ENCODE measurements around the gene SDK1.
"Not testable (repeated sequence)": the region's sequence is repeated elsewhere in the genome, so short reads cannot be mapped to it uniquely, and the experiment has no call there.

The SDK1 gene

GRCh38 chr7:3747467-3747866, 446.4 kb downstream of the SDK1 start:
- Histone ChIP-seq H3K9me3 (ENCODE audit: control insufficient read depth, low read length) (no peaks in the 10 kb centered on the region), H3K36me3 (ENCODE audit: control insufficient read depth, insufficient read depth, low read length) (no peaks in the 10 kb centered on the region), H3K4me3 (ENCODE audit: insufficient read depth, low read depth, low read length, poor library complexity, severe bottlenecking) (no peak overlapping the region), H3K27me3 (replicated peaks; ENCODE audit: control insufficient read depth, insufficient read depth, low read length, poor library complexity, severe bottlenecking) (no peaks in the 10 kb centered on the region), H3K4me1 (ENCODE audit: control insufficient read depth, insufficient read depth, low read length, poor library complexity, severe bottlenecking) (no peaks in the 10 kb centered on the region), H3K27ac (ENCODE audit: insufficient read depth, low read length, poor library complexity, severe bottlenecking) (no peak overlapping the region)
- no peak for DNase-seq

- H3K4me3 ChIP-seq (ENCODE audit: insufficient read depth, low read depth, low read length, poor library complexity, severe bottlenecking): no peak overlapping the region
- no peak overlapping the region for H3K27ac ChIP-seq (ENCODE audit: insufficient read depth, low read length, poor library complexity, severe bottlenecking)
- H3K36me3 ChIP-seq (ENCODE audit: control insufficient read depth, insufficient read depth, low read length): no peaks in the 10 kb centered on the region
- H3K4me1 ChIP-seq (ENCODE audit: control insufficient read depth, insufficient read depth, low read length, poor library complexity, severe bottlenecking): no peaks in the 10 kb centered on the region
- H3K9me3 ChIP-seq (ENCODE audit: control insufficient read depth, low read length): no peaks in the 10 kb centered on the region
- DNase-seq: no peak
- H3K27me3 ChIP-seq (replicated peaks; ENCODE audit: control insufficient read depth, insufficient read depth, low read length, poor library complexity, severe bottlenecking): no peaks in the 10 kb centered on the region
These were observed 447.3 kb downstream of the SDK1 start for GRCh38 chr7:3748389-3748788.

GRCh38 chr7:3753868-3754267, 452.8 kb downstream of the SDK1 start:
- Histone ChIP-seq H3K4me1 (ENCODE audit: control insufficient read depth, insufficient read depth, low read length, poor library complexity, severe bottlenecking) (no peaks in the 10 kb centered on the region), H3K27ac (ENCODE audit: insufficient read depth, low read length, poor library complexity, severe bottlenecking) (no peak overlapping the region), H3K36me3 (ENCODE audit: control insufficient read depth, insufficient read depth, low read length) (no peaks in the 10 kb centered on the region), H3K4me3 (ENCODE audit: insufficient read depth, low read depth, low read length, poor library complexity, severe bottlenecking) (no peak overlapping the region), H3K9me3 (ENCODE audit: control insufficient read depth, low read length) (no peaks in the 10 kb centered on the region), H3K27me3 (replicated peaks; ENCODE audit: control insufficient read depth, insufficient read depth, low read length, poor library complexity, severe bottlenecking) (no peaks in the 10 kb centered on the region)
- no peak for DNase-seq

GRCh38 chr7:3754493-3755341, 453.7 kb downstream of the SDK1 start:
- no peak for DNase-seq
- no peaks in the 10 kb centered on the region for H3K27me3 ChIP-seq (replicated peaks; ENCODE audit: control insufficient read depth, insufficient read depth, low read length, poor library complexity, severe bottlenecking)

GRCh38 chr7:3755778-3756453, 454.9 kb downstream of the SDK1 start:
- H3K4me3 ChIP-seq (ENCODE audit: insufficient read depth, low read depth, low read length, poor library complexity, severe bottlenecking); H3K4me1 ChIP-seq (ENCODE audit: control insufficient read depth, insufficient read depth, low read length, poor library complexity, severe bottlenecking); H3K27ac ChIP-seq (ENCODE audit: insufficient read depth, low read length, poor library complexity, severe bottlenecking); H3K36me3 ChIP-seq (ENCODE audit: control insufficient read depth, insufficient read depth, low read length); DNase-seq; H3K9me3 ChIP-seq (ENCODE audit: control insufficient read depth, low read length); H3K27me3 ChIP-seq (replicated peaks; ENCODE audit: control insufficient read depth, insufficient read depth, low read length, poor library complexity, severe bottlenecking): not testable (repeated sequence)

More at GRCh38 chr7:3754493-3755341, 453.7 kb downstream of the SDK1 start:
- Histone ChIP-seq H3K36me3 (ENCODE audit: control insufficient read depth, insufficient read depth, low read length) (no peaks in the 10 kb centered on the region), H3K27ac (ENCODE audit: insufficient read depth, low read length, poor library complexity, severe bottlenecking) (no peak overlapping the region), H3K4me3 (ENCODE audit: insufficient read depth, low read depth, low read length, poor library complexity, severe bottlenecking) (no peak overlapping the region), H3K4me1 (ENCODE audit: control insufficient read depth, insufficient read depth, low read length, poor library complexity, severe bottlenecking) (no peaks in the 10 kb centered on the region), H3K9me3 (ENCODE audit: control insufficient read depth, low read length) (no peaks in the 10 kb centered on the region)

GRCh38 chr7:3757059-3757458, 456.0 kb downstream of the SDK1 start:
- Histone ChIP-seq H3K4me3 (ENCODE audit: insufficient read depth, low read depth, low read length, poor library complexity, severe bottlenecking) (no peak overlapping the region), H3K27me3 (replicated peaks; ENCODE audit: control insufficient read depth, insufficient read depth, low read length, poor library complexity, severe bottlenecking) (no peaks in the 10 kb centered on the region), H3K36me3 (ENCODE audit: control insufficient read depth, insufficient read depth, low read length) (no peaks in the 10 kb centered on the region), H3K27ac (ENCODE audit: insufficient read depth, low read length, poor library complexity, severe bottlenecking) (no peak overlapping the region), H3K4me1 (ENCODE audit: control insufficient read depth, insufficient read depth, low read length, poor library complexity, severe bottlenecking) (no peaks in the 10 kb centered on the region), H3K9me3 (ENCODE audit: control insufficient read depth, low read length) (no peaks in the 10 kb centered on the region)
- no peak for DNase-seq

- no peaks in the 10 kb centered on the region for H3K4me1 ChIP-seq (ENCODE audit: control insufficient read depth, insufficient read depth, low read length, poor library complexity, severe bottlenecking)
- no peaks in the 10 kb centered on the region for H3K9me3 ChIP-seq (ENCODE audit: control insufficient read depth, low read length)
- H3K4me3 ChIP-seq (ENCODE audit: insufficient read depth, low read depth, low read length, poor library complexity, severe bottlenecking): no peak overlapping the region
- DNase-seq: no peak
- H3K27me3 ChIP-seq (replicated peaks; ENCODE audit: control insufficient read depth, insufficient read depth, low read length, poor library complexity, severe bottlenecking): no peaks in the 10 kb centered on the region
- H3K27ac ChIP-seq (ENCODE audit: insufficient read depth, low read length, poor library complexity, severe bottlenecking): no peak overlapping the region
- H3K36me3 ChIP-seq (ENCODE audit: control insufficient read depth, insufficient read depth, low read length): no peaks in the 10 kb centered on the region
These were observed 459.6 kb downstream of the SDK1 start for GRCh38 chr7:3760651-3761050.

GRCh38 chr7:3762146-3762831, 461.2 kb downstream of the SDK1 start:
- Histone ChIP-seq H3K4me1 (ENCODE audit: control insufficient read depth, insufficient read depth, low read length, poor library complexity, severe bottlenecking) (no peaks in the 10 kb centered on the region), H3K27me3 (replicated peaks; ENCODE audit: control insufficient read depth, insufficient read depth, low read length, poor library complexity, severe bottlenecking) (no peaks in the 10 kb centered on the region), H3K4me3 (ENCODE audit: insufficient read depth, low read depth, low read length, poor library complexity, severe bottlenecking) (no peak overlapping the region), H3K27ac (ENCODE audit: insufficient read depth, low read length, poor library complexity, severe bottlenecking) (no peak overlapping the region), H3K9me3 (ENCODE audit: control insufficient read depth, low read length) (no peaks in the 10 kb centered on the region), H3K36me3 (ENCODE audit: control insufficient read depth, insufficient read depth, low read length) (no peaks in the 10 kb centered on the region)
- no peak for DNase-seq

- no peaks in the 10 kb centered on the region for H3K36me3 ChIP-seq (ENCODE audit: control insufficient read depth, insufficient read depth, low read length)
- no peak overlapping the region for H3K4me3 ChIP-seq (ENCODE audit: insufficient read depth, low read depth, low read length, poor library complexity, severe bottlenecking)
- no peak overlapping the region for H3K27ac ChIP-seq (ENCODE audit: insufficient read depth, low read length, poor library complexity, severe bottlenecking)
- H3K9me3 ChIP-seq (ENCODE audit: control insufficient read depth, low read length): no peaks in the 10 kb centered on the region
- H3K4me1 ChIP-seq (ENCODE audit: control insufficient read depth, insufficient read depth, low read length, poor library complexity, severe bottlenecking): no peaks in the 10 kb centered on the region
- no peaks in the 10 kb centered on the region for H3K27me3 ChIP-seq (replicated peaks; ENCODE audit: control insufficient read depth, insufficient read depth, low read length, poor library complexity, severe bottlenecking)
- no peak for DNase-seq
These were observed 467.1 kb downstream of the SDK1 start for GRCh38 chr7:3767917-3768777.

Measured in effector memory CD4-positive, alpha-beta T cell (primary cell).